Osteoblast (primary cell): ENCODE measurements around the gene SLC25A19. TPM values are rescaled to one million over a fixed set of nuclear protein-coding genes. Genes with fewer than 3 reads are reported as not detected.
"Not testable (repeated sequence)": the region's sequence is repeated elsewhere in the genome, so short reads cannot be mapped to it uniquely, and the experiment has no call there.

Experiments
- DNase-seq: peaks from one replicate; pipeline ENCODE4 v3.0.0; 2011; ENCODE audit warnings: low spot score, mixed read lengths; ENCODE audit not compliant: insufficient read length; ENCODE audit errors: missing footprints
- H2AFZ ChIP-seq: 2 replicates; pipeline ENCODE4 v1.6.0; 2011; ENCODE audit warnings: mild to moderate bottlenecking, low read length
- H3K27ac ChIP-seq: 2 replicates; pipeline ENCODE4 v1.5.1; 2011; ENCODE audit warnings: mild to moderate bottlenecking, low read depth, low read length, moderate library complexity
- H3K27me3 ChIP-seq: 2 replicates; pipeline ENCODE4 v1.6.0; 2012; ENCODE audit warnings: mild to moderate bottlenecking, control low read depth, inconsistent platforms, low read length, moderate library complexity; ENCODE audit not compliant: insufficient read depth
- H3K36me3 ChIP-seq: 2 replicates; pipeline ENCODE4 v1.5.1; 2011; ENCODE audit warnings: mild to moderate bottlenecking, low read length, control low read depth, moderate library complexity; ENCODE audit not compliant: insufficient read depth
- H3K4me1 ChIP-seq: 2 replicates; pipeline ENCODE4 v1.5.1; 2011; ENCODE audit warnings: mild to moderate bottlenecking, low read length, control low read depth, moderate library complexity; ENCODE audit not compliant: insufficient read depth
- H3K4me2 ChIP-seq: 2 replicates; pipeline ENCODE4 v1.6.0; 2011; ENCODE audit warnings: mild to moderate bottlenecking, low read length; ENCODE audit not compliant: insufficient read depth
- H3K4me3 ChIP-seq: fragments of 200-600 bp; sonication (generic); 3 replicates; pipeline ENCODE4 v1.5.1; 2012; ENCODE audit warnings: mild to moderate bottlenecking, low read length, inconsistent platforms; ENCODE audit not compliant: insufficient read depth
- H3K79me2 ChIP-seq: 2 replicates; pipeline ENCODE4 v1.6.0; 2012; ENCODE audit warnings: mild to moderate bottlenecking, low read length, control low read depth, inconsistent platforms; ENCODE audit not compliant: insufficient read depth
- H3K9me3 ChIP-seq: 2 replicates; pipeline ENCODE4 v1.5.1; 2011; ENCODE audit warnings: low read depth, low read length, control low read depth
- H4K20me1 ChIP-seq: 2 replicates; pipeline ENCODE4 v1.6.0; 2012; ENCODE audit warnings: mild to moderate bottlenecking, low read length, control low read depth; ENCODE audit not compliant: insufficient read depth
- total RNA-seq: library from RNA; depleted of rRNA; stranded (reverse); fragments of >200 nt; gene quantifications from 2 replicates; pipeline ENCODE4 v1.2.3, GENCODE V29; 2012
- TF ChIP-seq, protein P1 (sequence below): IDR thresholded peaks from 2 replicates; pipeline ENCODE4 v1.5.1; 2011; ENCODE audit warnings: mild to moderate bottlenecking, low read depth, low read length, moderate library complexity; ENCODE audit errors: extremely low read depth

SLC25A19 gene
- total RNA-seq, 1 donor: 4.7 TPM

DNA sequence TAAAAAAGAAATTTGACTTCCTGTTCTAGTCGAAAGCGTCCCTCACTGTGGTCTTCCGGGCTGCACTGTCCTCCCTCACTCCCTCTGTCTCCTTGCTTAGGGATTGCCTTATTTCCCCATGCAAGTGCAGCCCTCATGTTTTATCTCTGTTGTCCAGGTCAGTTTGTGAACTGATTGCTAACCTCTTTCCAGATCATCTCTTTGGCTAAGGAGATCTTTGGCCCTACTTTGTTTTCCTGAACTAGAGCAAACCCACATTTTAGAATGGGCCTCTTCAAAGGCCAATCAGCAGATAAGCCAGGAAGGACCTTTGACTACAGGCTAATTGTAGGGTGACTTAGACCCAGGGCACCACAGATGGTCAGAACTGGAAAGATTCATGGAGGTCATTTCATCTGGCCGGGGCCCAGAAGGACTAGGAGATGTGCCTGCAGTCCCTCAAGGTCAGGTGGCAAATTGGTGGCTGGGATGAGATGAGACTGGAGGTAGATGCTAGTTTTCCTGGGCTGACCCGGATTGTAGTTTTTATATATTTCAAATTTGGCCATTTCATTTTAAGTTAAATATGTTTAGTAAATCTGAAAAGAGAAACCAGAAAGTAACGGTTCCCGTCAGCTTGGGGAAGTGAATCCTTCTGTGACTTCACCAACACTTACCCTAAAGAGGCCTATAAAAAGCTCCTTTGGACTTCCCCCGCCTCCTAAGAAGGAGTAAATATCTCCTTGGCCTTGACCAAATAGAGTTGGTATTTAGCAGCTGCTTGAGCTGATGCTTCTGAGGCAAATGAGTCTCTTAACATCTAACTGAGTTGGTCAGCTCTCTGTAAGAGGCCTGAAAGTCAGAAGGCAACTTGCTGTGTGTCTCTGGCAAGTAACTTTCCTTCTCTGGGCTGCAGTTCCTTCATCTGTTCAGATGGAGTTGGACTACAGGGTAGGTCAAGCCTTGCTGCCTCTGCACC, 6.2 kb upstream of the SLC25A19 start:
- H3K4me1 ChIP-seq: no peaks in the 10 kb centered on the region
- H3K36me3 ChIP-seq: no peaks in the 10 kb centered on the region
- H3K27ac ChIP-seq: no peak overlapping the region
- no peaks in the 10 kb centered on the region for H4K20me1 ChIP-seq
- no peaks in the 10 kb centered on the region for H3K79me2 ChIP-seq
- DNase-seq: peak; percentile 25
- H3K27me3 ChIP-seq: no peaks in the 10 kb centered on the region
- TF ChIP-seq, protein P1, sequence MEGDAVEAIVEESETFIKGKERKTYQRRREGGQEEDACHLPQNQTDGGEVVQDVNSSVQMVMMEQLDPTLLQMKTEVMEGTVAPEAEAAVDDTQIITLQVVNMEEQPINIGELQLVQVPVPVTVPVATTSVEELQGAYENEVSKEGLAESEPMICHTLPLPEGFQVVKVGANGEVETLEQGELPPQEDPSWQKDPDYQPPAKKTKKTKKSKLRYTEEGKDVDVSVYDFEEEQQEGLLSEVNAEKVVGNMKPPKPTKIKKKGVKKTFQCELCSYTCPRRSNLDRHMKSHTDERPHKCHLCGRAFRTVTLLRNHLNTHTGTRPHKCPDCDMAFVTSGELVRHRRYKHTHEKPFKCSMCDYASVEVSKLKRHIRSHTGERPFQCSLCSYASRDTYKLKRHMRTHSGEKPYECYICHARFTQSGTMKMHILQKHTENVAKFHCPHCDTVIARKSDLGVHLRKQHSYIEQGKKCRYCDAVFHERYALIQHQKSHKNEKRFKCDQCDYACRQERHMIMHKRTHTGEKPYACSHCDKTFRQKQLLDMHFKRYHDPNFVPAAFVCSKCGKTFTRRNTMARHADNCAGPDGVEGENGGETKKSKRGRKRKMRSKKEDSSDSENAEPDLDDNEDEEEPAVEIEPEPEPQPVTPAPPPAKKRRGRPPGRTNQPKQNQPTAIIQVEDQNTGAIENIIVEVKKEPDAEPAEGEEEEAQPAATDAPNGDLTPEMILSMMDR: no peak
- no peak overlapping the region for H2AFZ ChIP-seq
- no peaks in the 10 kb centered on the region for H3K9me3 ChIP-seq
- H3K4me2 ChIP-seq: no peak overlapping the region
- no peak overlapping the region for H3K4me3 ChIP-seq

DNA sequence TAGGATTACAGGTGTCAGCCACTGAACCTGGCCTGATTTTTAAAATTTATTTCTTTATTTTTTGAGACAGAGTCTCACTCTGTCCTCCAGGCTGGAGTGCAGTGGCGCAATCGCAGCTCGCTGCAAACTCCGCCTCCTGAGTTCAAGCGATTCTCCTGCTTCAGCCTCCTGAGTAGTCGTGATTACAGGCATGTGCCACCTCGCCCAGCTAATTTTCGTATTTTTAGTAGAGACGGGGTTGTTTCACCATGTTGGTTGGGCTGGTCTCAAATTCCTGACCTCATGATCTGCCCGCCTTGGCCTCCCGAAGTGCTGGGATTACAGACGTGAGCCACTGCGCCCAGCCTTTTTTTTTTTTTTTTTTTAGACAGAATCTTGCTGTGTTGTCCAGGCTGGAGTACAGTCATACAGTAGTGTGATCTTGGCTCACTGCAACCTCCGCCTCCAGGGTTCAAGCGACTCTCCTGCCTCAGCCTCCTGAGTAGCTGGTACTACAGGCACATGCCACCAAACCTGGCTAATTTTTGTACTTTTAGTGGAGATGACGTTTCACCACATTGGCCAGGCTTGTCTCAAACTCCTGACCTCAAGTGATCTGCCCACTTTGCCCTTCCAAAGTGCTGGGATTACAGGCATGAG, 3.7 kb upstream of the SLC25A19 start:
- not testable (repeated sequence) for H3K4me3 ChIP-seq, H3K9me3 ChIP-seq

DNA sequence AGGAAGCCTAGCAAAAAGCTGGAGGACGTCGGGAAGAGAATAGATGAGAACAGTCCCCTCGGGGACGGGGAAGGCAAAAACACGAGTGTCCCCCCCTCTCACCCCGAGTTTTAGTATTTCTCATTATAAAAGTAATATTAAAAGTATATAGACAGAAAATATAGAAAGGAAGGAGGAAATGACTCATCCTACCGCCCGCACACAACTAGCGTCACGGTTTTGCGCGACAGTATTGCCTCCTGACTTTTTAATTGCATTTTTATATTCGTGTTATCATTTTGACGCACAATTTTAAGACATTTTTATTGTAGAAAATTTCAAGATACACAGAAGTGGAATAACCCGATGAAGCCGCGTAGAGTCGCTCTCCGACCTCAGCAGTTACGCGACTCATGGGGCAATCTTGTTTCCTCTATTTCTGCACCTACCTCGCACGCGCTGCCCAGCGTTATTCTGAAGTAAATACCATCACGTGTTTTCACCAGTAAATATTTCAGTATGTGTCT, 652 bp upstream of the SLC25A19 start:
- no peak for DNase-seq

More for the DNA sequence above, 3.7 kb upstream of the SLC25A19 start:
- not testable (repeated sequence) for H3K79me2 ChIP-seq, H3K27ac ChIP-seq, H3K4me2 ChIP-seq, DNase-seq, H3K4me1 ChIP-seq, H4K20me1 ChIP-seq, H3K27me3 ChIP-seq, H2AFZ ChIP-seq, H3K36me3 ChIP-seq

DNA sequence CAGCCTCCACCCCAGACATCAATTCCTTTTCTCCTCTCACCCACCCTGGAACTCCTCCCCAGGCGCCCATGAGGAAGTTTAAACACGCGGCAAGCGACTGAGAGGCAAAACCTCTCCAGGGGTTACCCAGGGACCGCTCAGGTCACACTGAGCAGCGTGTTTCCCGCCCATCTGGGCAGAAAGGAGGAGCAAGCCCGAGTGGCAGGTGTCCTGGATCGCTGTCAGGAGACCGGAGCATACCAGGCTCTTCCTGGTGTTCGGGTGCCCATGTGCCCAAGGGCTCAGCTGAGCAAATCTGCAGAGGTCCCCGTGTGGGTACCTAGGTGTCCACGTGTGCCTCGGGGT, 491 bp downstream of the SLC25A19 start:
- Histone ChIP-seq H2AFZ (peak overlapping the region; percentile 98), H3K4me1 (no peaks in the 10 kb centered on the region), H3K36me3 (no peaks in the 10 kb centered on the region), H3K4me3 (peak overlapping the region; percentile 84), H3K27ac (peak overlapping the region; percentile 61), H4K20me1 (no peaks in the 10 kb centered on the region), H3K27me3 (no peaks in the 10 kb centered on the region), H3K79me2 (peaks cover 7% of the 10 kb centered on the region), H3K4me2 (peak overlapping the region; percentile 100), H3K9me3 (no peaks in the 10 kb centered on the region)
- TF ChIP-seq, protein P1: no peak
- DNase-seq: no peak

More for the DNA sequence above, 652 bp upstream of the SLC25A19 start:
- Histone ChIP-seq H3K4me3 (peak overlapping the region; percentile 84), H3K79me2 (peaks cover 7% of the 10 kb centered on the region), H3K9me3 (no peaks in the 10 kb centered on the region), H3K4me1 (no peaks in the 10 kb centered on the region), H2AFZ (peak overlapping the region; percentile 97), H3K27me3 (no peaks in the 10 kb centered on the region), H3K27ac (peak overlapping the region; percentile 97), H3K4me2 (peak overlapping the region; percentile 100), H3K36me3 (no peaks in the 10 kb centered on the region), H4K20me1 (no peaks in the 10 kb centered on the region)
- TF ChIP-seq, protein P1: peak; percentile 41
